HEK293T (cell line): ENCODE measurements around the gene GABRB3.

Experiments used
- BHLHE40 ChIP-seq: fragments of 450-650 bp; IDR thresholded peaks from 2 replicates; pipeline ENCODE4 v1.6.1; 2016; ENCODE audit warnings: mild to moderate bottlenecking, moderate library complexity, borderline replicate concordance
- CTBP1 ChIP-seq: fragments of 450-650 bp; IDR thresholded peaks from 2 replicates; pipeline ENCODE4 v1.6.1; 2016; ENCODE audit warnings: borderline replicate concordance
- ELF4 ChIP-seq: fragments of 450-650 bp; IDR thresholded peaks from 2 replicates; pipeline ENCODE4 v1.6.1; 2017; ENCODE audit warnings: antibody characterized with exemption
- FOXA1 ChIP-seq: fragments of 450-650 bp; IDR thresholded peaks from 2 replicates; pipeline ENCODE4 v1.6.1; 2016; ENCODE audit warnings: mild to moderate bottlenecking
- FOXM1 ChIP-seq: fragments of 450-650 bp; IDR thresholded peaks from 2 replicates; pipeline ENCODE4 v1.6.1; 2017; ENCODE audit warnings: mild to moderate bottlenecking, borderline replicate concordance
- SP1 ChIP-seq: fragments of 450-650 bp; IDR thresholded peaks from 2 replicates; pipeline ENCODE4 v1.6.1; 2017
- SUZ12 ChIP-seq: fragments of 450-650 bp; IDR thresholded peaks from 2 replicates; pipeline ENCODE4 v1.6.1; 2016; ENCODE audit warnings: mild to moderate bottlenecking
- ZNF384 ChIP-seq: fragments of 450-650 bp; IDR thresholded peaks from 2 replicates; pipeline ENCODE4 v1.6.1; 2016

DNA sequence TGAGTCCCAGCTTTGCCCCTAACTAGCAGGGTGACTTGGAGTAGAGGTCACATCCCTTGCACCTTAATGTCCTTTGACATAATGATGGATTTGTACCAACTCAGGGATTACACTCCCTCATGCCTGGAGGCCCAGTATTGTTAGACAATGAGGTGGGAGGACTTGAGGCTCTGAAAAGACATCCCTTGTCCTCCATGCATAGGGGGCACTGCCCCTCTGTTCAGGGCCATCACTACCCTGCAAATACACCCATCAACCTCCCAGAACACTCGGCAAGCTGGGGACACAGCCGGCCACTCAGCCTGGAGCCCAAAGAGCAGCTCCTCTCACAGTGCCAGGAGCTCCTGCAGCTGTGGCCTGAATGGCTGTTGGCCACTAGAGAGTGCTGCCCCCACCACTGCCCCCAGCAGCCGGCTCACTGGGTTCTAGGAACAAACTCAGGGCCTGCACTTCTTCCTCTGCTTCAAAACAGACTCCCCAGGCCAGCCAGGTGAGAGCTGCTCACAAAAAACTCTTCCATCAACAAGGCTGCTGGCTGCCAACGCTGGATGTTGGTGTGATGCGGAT, 90.2 kb downstream of the GABRB3 start:
- TF ChIP-seq CTBP1 (no peak), BHLHE40 (no peak), FOXA1 (no peak), ELF4 (no peak), SP1 (no peak), FOXM1 (no peak), SUZ12 (no peak), ZNF384 (no peak)
